PC-9 (cell line): ENCODE data around the gene INPP5A. TPM values are rescaled to one million over a fixed set of nuclear protein-coding genes. Genes with fewer than 3 reads are reported as not detected.

ENCODE experiments used
- BruUV-seq: library from RNA; stranded (reverse); fragments of 400-500 nt; replicated peaks from 2 replicates; lab custom pipeline; 2021; lab: Mats Ljungman, UMichigan
- CTCF ChIA-PET: fragments of 300-600 bp; sonication (Branson Sonifier 250); formaldehyde crosslinking; loops from one replicate; lab custom pipeline; 2022; ENCODE audit warnings: antibody characterized with exemption; lab: Charles Lee
- POLR2A ChIA-PET: fragments of 300-600 bp; sonication (Branson Sonifier 250); formaldehyde crosslinking; loops from one replicate; lab custom pipeline; 2022; ENCODE audit warnings: antibody characterized with exemption; ENCODE audit not compliant: unreplicated experiment; lab: Charles Lee
- DNase-seq, 2 experiments: peaks; one replicate each; pipeline versions ENCODE4 v3.0.0 to v3.0.0-alpha.2; 2015 to 2022; ENCODE audit warnings: mixed read lengths in 1 of 2
- H2AFZ ChIP-seq: fragments of 200-600 bp; sonication (generic); 2 replicates; pipeline ENCODE4 v1.8.1; 2017; ENCODE audit warnings: antibody characterized with exemption
- H3F3A ChIP-seq: fragments of 200-600 bp; sonication (generic); 2 replicates; pipeline ENCODE4 v1.8.1; 2017; ENCODE audit warnings: antibody characterized with exemption, mild to moderate bottlenecking, low read depth; ENCODE audit not compliant: insufficient read depth
- H3K27ac ChIP-seq: fragments of 200-600 bp; sonication (generic); 2 replicates; pipeline ENCODE4 v1.6.1; 2016; ENCODE audit warnings: mixed run types
- H3K27me3 ChIP-seq: fragments of 200-600 bp; sonication (generic); 2 replicates; pipeline ENCODE4 v1.6.1; 2016; ENCODE audit warnings: low read depth, mixed run types; ENCODE audit not compliant: insufficient read depth
- H3K36me3 ChIP-seq: fragments of 200-600 bp; sonication (generic); 2 replicates; pipeline ENCODE4 v1.6.1; 2016; ENCODE audit warnings: low read depth, mixed run types
- H3K4me1 ChIP-seq: fragments of 200-600 bp; sonication (generic); replicated peaks from 2 replicates; pipeline ENCODE4 v1.6.1; 2016; ENCODE audit warnings: mixed run types; ENCODE audit not compliant: insufficient read depth
- H3K4me2 ChIP-seq: fragments of 200-600 bp; sonication (generic); 2 replicates; pipeline ENCODE4 v1.6.1; 2017; ENCODE audit warnings: mixed run types
- H3K4me3 ChIP-seq: fragments of 200-600 bp; sonication (generic); 2 replicates; pipeline ENCODE4 v1.6.1; 2016; ENCODE audit warnings: mixed run types
- H3K79me2 ChIP-seq: fragments of 200-600 bp; sonication (generic); 2 replicates; pipeline ENCODE4 v1.6.1; 2017; ENCODE audit warnings: low read depth, mixed run types
- H3K9me2 ChIP-seq: fragments of 200-600 bp; sonication (generic); 2 replicates; pipeline ENCODE4 v1.8.1; 2017; ENCODE audit warnings: mild to moderate bottlenecking; ENCODE audit not compliant: insufficient read depth
- H3K9me3 ChIP-seq: fragments of 200-600 bp; sonication (generic); 2 replicates; pipeline ENCODE4 v1.8.1; 2016; ENCODE audit warnings: low read depth; ENCODE audit not compliant: insufficient read depth
- H4K20me1 ChIP-seq: fragments of 200-600 bp; sonication (generic); 2 replicates; pipeline ENCODE4 v1.8.1; 2017; ENCODE audit not compliant: insufficient read depth
- CTCF ChIP-seq: fragments of 200-600 bp; sonication (generic); conservative IDR thresholded peaks from 2 replicates; pipeline ENCODE4 v1.6.1; 2017; ENCODE audit warnings: mixed run types, antibody characterized with exemption, mild to moderate bottlenecking, moderate library complexity
- EZH2 ChIP-seq: fragments of 200-600 bp; sonication (generic); IDR thresholded peaks from 2 replicates; pipeline ENCODE4 v1.8.0; 2017; ENCODE audit warnings: antibody characterized with exemption, low read depth
- intact Hi-C: fragments of 100-400 bp; cut with micrococcal nuclease; formaldehyde crosslinking; loops from one replicate; pipeline ENCODE4 v1.10.0; 2022; ENCODE audit not compliant: unreplicated experiment
- total RNA-seq: library from RNA; stranded (reverse); gene quantifications from 2 replicates; pipeline ENCODE4 v1.2.3, GENCODE V29; 2021

Gene INPP5A
- total RNA-seq, 1 experiment from 2014 or later, result 18.4 TPM

GRCh38 chr10:132506711-132507408, 30.7 kb upstream of the INPP5A start:
- ChIA-PET CTCF (no interaction called here), POLR2A (no interaction called here)
- H3K9me3 ChIP-seq, result no peaks in the 10 kb centered on the region
- H3K79me2 ChIP-seq, result no peaks in the 10 kb centered on the region
- intact Hi-C loops, result no loop called here
- H3F3A ChIP-seq, result no peaks in the 10 kb centered on the region
- H3K4me1 ChIP-seq, result no peaks in the 10 kb centered on the region
- H3K4me2 ChIP-seq, result no peak overlapping the region
- no peak overlapping the region for H2AFZ ChIP-seq
- no peak for DNase-seq
- no peaks in the 10 kb centered on the region for H4K20me1 ChIP-seq
- no peaks in the 10 kb centered on the region for H3K36me3 ChIP-seq
- H3K4me3 ChIP-seq, result no peak overlapping the region
- no TSS peak for BruUV-seq
- peaks cover 6% of the 10 kb centered on the region; the same call in 1 of the 2 replicates for H3K27me3 ChIP-seq
- H3K9me2 ChIP-seq, result no peaks in the 10 kb centered on the region
- no peak for TF ChIP-seq CTCF
- H3K27ac ChIP-seq, result no peak overlapping the region

GRCh38 chr10:132507409-132507955, 30.1 kb upstream of the INPP5A start:
- Histone ChIP-seq H2AFZ (no peak overlapping the region), H3K27me3 (no peaks in the 10 kb centered on the region), H3K4me2 (no peak overlapping the region), H3K36me3 (no peaks in the 10 kb centered on the region), H4K20me1 (no peaks in the 10 kb centered on the region), H3K27ac (no peak overlapping the region), H3K79me2 (no peaks in the 10 kb centered on the region), H3K9me3 (no peaks in the 10 kb centered on the region), H3K9me2 (no peaks in the 10 kb centered on the region), H3F3A (no peaks in the 10 kb centered on the region), H3K4me3 (no peak overlapping the region), H3K4me1 (no peaks in the 10 kb centered on the region)
- ChIA-PET POLR2A (no interaction called here), CTCF (no interaction called here)
- BruUV-seq, result no TSS peak
- no peak for TF ChIP-seq EZH2
- no peak for TF ChIP-seq CTCF
- intact Hi-C loops, result no loop called here
- DNase-seq, result no peak

- CTCF ChIA-PET, result no interaction called here
- no TSS peak for BruUV-seq
- Histone ChIP-seq H3K27me3 (no peaks in the 10 kb centered on the region), H3K4me1 (no peaks in the 10 kb centered on the region), H3K9me2 (no peaks in the 10 kb centered on the region), H3K4me3 (no peak overlapping the region), H4K20me1 (no peaks in the 10 kb centered on the region), H2AFZ (no peak overlapping the region), H3K27ac (no peak overlapping the region), H3K36me3 (no peaks in the 10 kb centered on the region), H3K4me2 (no peak overlapping the region), H3K9me3 (no peaks in the 10 kb centered on the region), H3F3A (no peaks in the 10 kb centered on the region), H3K79me2 (no peaks in the 10 kb centered on the region)
- TF ChIP-seq EZH2, result no peak
- TF ChIP-seq CTCF, result no peak
- intact Hi-C loops, result no loop called here
- POLR2A ChIA-PET, result no interaction called here
- DNase-seq, result no peak
Measured at GRCh38 chr10:132507956-132508490, 29.6 kb upstream of the INPP5A start.
